ENCODE results near the gene KCNJ16.

DNA sequence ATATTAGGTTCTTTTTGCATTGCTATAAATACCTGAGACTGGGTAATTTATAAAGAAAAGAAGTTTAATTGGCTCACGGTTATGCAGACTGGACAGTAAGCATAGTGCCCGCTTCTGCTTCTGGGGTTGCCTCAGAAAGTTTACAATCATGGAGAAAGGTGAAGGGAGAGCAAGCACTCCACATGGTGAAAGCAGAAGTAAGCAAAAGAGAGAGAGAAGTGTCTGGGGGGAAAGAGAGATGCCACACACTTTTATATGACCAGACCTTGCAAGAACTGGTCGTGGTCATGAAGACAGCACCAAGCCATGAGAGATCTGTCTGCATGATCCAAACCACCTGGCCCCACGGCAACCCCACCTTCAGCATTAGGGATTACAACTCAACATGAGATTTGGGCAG lies 45.4 kb downstream of the KCNJ16 start:
- TF ChIP-seq, protein P1, sequence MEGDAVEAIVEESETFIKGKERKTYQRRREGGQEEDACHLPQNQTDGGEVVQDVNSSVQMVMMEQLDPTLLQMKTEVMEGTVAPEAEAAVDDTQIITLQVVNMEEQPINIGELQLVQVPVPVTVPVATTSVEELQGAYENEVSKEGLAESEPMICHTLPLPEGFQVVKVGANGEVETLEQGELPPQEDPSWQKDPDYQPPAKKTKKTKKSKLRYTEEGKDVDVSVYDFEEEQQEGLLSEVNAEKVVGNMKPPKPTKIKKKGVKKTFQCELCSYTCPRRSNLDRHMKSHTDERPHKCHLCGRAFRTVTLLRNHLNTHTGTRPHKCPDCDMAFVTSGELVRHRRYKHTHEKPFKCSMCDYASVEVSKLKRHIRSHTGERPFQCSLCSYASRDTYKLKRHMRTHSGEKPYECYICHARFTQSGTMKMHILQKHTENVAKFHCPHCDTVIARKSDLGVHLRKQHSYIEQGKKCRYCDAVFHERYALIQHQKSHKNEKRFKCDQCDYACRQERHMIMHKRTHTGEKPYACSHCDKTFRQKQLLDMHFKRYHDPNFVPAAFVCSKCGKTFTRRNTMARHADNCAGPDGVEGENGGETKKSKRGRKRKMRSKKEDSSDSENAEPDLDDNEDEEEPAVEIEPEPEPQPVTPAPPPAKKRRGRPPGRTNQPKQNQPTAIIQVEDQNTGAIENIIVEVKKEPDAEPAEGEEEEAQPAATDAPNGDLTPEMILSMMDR (conservative IDR thresholded peaks at IDR 0.05; ENCODE audit: low read depth, low read length): no peak
- no peak for TF ChIP-seq EZH2 (IDR thresholded peaks at IDR 0.05; ENCODE audit: low read length, unreplicated experiment)
